ENCODE data around the gene NF1.
"Not testable (repeated sequence)": the region's sequence is repeated elsewhere in the genome, so short reads cannot be mapped to it uniquely, and the experiment has no call there.

Gene NF1

GRCh38 chr17:31327534-31328159, 232.9 kb downstream of the NF1 start:
- no peak overlapping the region for H3K9ac ChIP-seq (ENCODE audit: low read depth, low read length)
- H3K4me3 ChIP-seq (ENCODE audit: low read depth, low read length), result no peak overlapping the region
- H3K9me3 ChIP-seq (ENCODE audit: control insufficient read depth, insufficient read depth, low read length), result no peaks in the 10 kb centered on the region
- H3K4me1 ChIP-seq (ENCODE audit: control insufficient read depth, insufficient read depth, low read length), result no peaks in the 10 kb centered on the region
- H3K36me3 ChIP-seq (ENCODE audit: control insufficient read depth, insufficient read depth, low read length), result no peaks in the 10 kb centered on the region
- no peaks in the 10 kb centered on the region for H3K27me3 ChIP-seq (ENCODE audit: control insufficient read depth, insufficient read depth, low read length)

DNA sequence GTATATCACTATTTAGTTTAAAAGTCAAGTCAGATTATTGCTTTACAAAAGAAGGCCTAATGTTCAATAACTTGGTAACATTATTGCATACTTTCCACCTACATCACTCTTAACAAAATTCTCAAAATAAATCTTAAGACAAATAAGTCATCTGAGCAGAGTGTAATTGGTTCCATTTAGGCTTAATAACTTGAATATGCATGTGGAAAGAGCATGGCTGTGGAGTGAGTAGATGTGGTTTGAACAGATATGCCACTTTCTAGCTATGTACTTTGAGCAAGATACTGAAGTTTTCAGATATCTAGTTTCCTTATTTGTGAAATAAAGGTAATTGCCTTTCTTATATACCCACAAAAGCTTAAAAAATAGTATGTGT, 233.4 kb downstream of the NF1 start:
- Histone ChIP-seq H3K9ac (ENCODE audit: low read depth, low read length) (no peak overlapping the region), H3K27me3 (ENCODE audit: control insufficient read depth, insufficient read depth, low read length) (no peaks in the 10 kb centered on the region), H3K4me1 (ENCODE audit: control insufficient read depth, insufficient read depth, low read length) (no peaks in the 10 kb centered on the region), H3K9me3 (ENCODE audit: control insufficient read depth, insufficient read depth, low read length) (no peaks in the 10 kb centered on the region), H3K36me3 (ENCODE audit: control insufficient read depth, insufficient read depth, low read length) (no peaks in the 10 kb centered on the region), H3K4me3 (ENCODE audit: low read depth, low read length) (no peak overlapping the region)

DNA sequence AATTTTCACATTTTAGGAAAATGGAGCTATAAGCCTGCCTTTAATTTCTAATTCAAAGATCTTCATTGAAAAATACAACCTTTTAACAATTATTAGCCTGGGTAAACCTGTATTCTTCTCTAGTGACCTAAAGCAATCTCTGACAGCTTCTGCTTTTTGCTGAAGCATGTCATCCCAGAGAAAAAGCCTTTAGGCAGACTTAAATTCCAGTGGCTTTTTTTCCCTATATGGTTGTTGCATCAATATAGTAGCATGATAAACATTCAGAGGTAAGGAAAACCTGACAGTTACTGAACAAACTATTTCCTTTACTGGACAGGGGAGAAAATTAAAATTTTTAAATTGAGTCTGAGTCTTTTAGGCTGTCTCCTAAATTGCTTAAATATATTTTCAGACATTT, 234.4 kb downstream of the NF1 start:
- Histone ChIP-seq H3K9ac (ENCODE audit: low read depth, low read length) (no peak overlapping the region), H3K36me3 (ENCODE audit: control insufficient read depth, insufficient read depth, low read length) (no peaks in the 10 kb centered on the region), H3K9me3 (ENCODE audit: control insufficient read depth, insufficient read depth, low read length) (no peaks in the 10 kb centered on the region), H3K4me3 (ENCODE audit: low read depth, low read length) (no peak overlapping the region), H3K27me3 (ENCODE audit: control insufficient read depth, insufficient read depth, low read length) (no peaks in the 10 kb centered on the region), H3K4me1 (ENCODE audit: control insufficient read depth, insufficient read depth, low read length) (no peaks in the 10 kb centered on the region)

- Histone ChIP-seq H3K4me3 (ENCODE audit: low read depth, low read length) (no peak overlapping the region), H3K36me3 (ENCODE audit: control insufficient read depth, insufficient read depth, low read length) (no peaks in the 10 kb centered on the region), H3K4me1 (ENCODE audit: control insufficient read depth, insufficient read depth, low read length) (peaks cover 3% of the 10 kb centered on the region), H3K9ac (ENCODE audit: low read depth, low read length) (no peak overlapping the region), H3K27me3 (ENCODE audit: control insufficient read depth, insufficient read depth, low read length) (no peaks in the 10 kb centered on the region), H3K9me3 (ENCODE audit: control insufficient read depth, insufficient read depth, low read length) (no peaks in the 10 kb centered on the region)
Measured at GRCh38 chr17:31339906-31340661, 245.3 kb downstream of the NF1 start.

DNA sequence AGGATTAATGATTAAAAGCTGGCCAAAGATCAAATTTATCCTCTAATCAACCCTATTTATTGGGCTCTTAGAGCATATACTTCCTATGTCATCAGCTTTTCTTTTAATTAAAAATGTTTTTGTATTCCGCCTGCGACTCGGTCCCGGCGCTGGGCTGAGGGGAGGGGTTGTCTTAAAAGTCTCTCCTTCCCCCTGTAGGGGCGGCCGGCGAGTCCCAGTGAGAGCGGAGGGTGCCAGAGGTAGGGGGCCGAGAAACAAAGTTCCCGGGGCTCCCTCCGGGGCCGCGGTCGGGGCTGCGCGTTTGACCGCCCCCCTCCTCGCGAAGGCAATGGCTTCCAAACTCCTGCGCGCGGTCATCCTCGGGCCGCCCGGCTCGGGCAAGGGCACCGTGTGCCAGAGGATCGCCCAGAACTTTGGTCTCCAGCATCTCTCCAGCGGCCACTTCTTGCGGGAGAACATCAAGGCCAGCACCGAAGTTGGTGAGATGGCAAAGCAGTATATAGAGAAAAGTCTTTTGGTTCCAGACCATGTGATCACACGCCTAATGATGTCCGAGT, 250.5 kb downstream of the NF1 start:
- not testable (repeated sequence) for H3K4me3 ChIP-seq (ENCODE audit: low read depth, low read length); H3K9ac ChIP-seq (ENCODE audit: low read depth, low read length); H3K9me3 ChIP-seq (ENCODE audit: control insufficient read depth, insufficient read depth, low read length); H3K36me3 ChIP-seq (ENCODE audit: control insufficient read depth, insufficient read depth, low read length); H3K27me3 ChIP-seq (ENCODE audit: control insufficient read depth, insufficient read depth, low read length); H3K4me1 ChIP-seq (ENCODE audit: control insufficient read depth, insufficient read depth, low read length)

- Histone ChIP-seq H3K4me3 (ENCODE audit: low read depth, low read length) (no peak overlapping the region), H3K27me3 (ENCODE audit: control insufficient read depth, insufficient read depth, low read length) (no peaks in the 10 kb centered on the region), H3K4me1 (ENCODE audit: control insufficient read depth, insufficient read depth, low read length) (no peaks in the 10 kb centered on the region), H3K9me3 (ENCODE audit: control insufficient read depth, insufficient read depth, low read length) (no peaks in the 10 kb centered on the region), H3K36me3 (ENCODE audit: control insufficient read depth, insufficient read depth, low read length) (no peaks in the 10 kb centered on the region), H3K9ac (ENCODE audit: low read depth, low read length) (no peak overlapping the region)
Measured at GRCh38 chr17:31349454-31349853, 254.7 kb downstream of the NF1 start.

- H3K4me1 ChIP-seq (ENCODE audit: control insufficient read depth, insufficient read depth, low read length), result no peaks in the 10 kb centered on the region
- no peaks in the 10 kb centered on the region for H3K36me3 ChIP-seq (ENCODE audit: control insufficient read depth, insufficient read depth, low read length)
Measured at GRCh38 chr17:31355935-31356334, 261.2 kb downstream of the NF1 start.

DNA sequence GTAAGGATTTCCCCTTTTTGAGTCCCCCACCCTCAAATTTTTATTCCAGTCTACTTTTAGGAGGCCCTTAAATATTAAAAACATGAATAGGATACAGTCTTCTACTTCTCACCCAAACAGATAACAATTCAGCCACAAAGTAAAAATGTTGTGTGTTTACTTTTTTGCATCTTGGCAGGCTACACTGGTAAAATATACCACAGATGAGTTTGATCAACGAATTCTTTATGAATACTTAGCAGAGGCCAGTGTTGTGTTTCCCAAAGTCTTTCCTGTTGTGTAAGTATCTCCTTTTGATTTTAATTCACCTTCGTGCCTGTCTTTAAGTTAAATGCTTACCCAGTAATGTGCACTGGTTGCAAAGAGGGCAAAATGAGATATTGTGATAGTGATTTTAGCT, 262.3 kb downstream of the NF1 start:
- Histone ChIP-seq H3K9ac (ENCODE audit: low read depth, low read length) (no peak overlapping the region), H3K36me3 (ENCODE audit: control insufficient read depth, insufficient read depth, low read length) (no peaks in the 10 kb centered on the region), H3K27me3 (ENCODE audit: control insufficient read depth, insufficient read depth, low read length) (no peaks in the 10 kb centered on the region), H3K4me1 (ENCODE audit: control insufficient read depth, insufficient read depth, low read length) (no peaks in the 10 kb centered on the region), H3K9me3 (ENCODE audit: control insufficient read depth, insufficient read depth, low read length) (no peaks in the 10 kb centered on the region), H3K4me3 (ENCODE audit: low read depth, low read length) (no peak overlapping the region)

More at GRCh38 chr17:31355935-31356334, 261.2 kb downstream of the NF1 start:
- Histone ChIP-seq H3K27me3 (ENCODE audit: control insufficient read depth, insufficient read depth, low read length) (no peaks in the 10 kb centered on the region), H3K9me3 (ENCODE audit: control insufficient read depth, insufficient read depth, low read length) (no peaks in the 10 kb centered on the region), H3K4me3 (ENCODE audit: low read depth, low read length) (no peak overlapping the region), H3K9ac (ENCODE audit: low read depth, low read length) (no peak overlapping the region)

DNA sequence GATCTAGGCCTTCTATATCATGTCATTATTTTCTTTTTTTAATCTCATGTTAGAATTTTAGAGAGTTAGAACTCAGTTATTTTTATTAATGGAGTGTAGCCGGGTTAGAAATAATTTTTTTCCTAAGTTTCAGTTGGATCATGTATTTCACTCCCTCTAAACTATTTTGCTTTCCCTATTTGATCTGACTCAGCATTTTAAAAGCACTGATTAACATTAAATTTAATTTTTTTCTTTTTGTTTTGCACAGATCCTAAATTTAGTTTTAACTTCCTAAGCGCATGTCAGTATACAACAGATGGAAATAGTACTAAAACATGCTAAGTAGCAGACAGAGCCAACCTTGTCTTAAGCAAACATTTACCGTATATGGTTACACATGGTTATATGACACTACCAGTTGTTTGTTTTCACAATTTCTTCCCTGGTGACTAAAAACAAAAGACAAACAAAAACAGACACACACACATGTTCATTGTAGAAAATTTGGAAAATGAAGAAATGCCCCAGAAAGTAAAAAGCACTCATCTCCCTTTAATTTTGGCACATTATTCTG, 263.1 kb downstream of the NF1 start:
- Histone ChIP-seq H3K9me3 (ENCODE audit: control insufficient read depth, insufficient read depth, low read length) (no peaks in the 10 kb centered on the region), H3K36me3 (ENCODE audit: control insufficient read depth, insufficient read depth, low read length) (no peaks in the 10 kb centered on the region), H3K9ac (ENCODE audit: low read depth, low read length) (no peak overlapping the region), H3K4me3 (ENCODE audit: low read depth, low read length) (no peak overlapping the region), H3K27me3 (ENCODE audit: control insufficient read depth, insufficient read depth, low read length) (no peaks in the 10 kb centered on the region), H3K4me1 (ENCODE audit: control insufficient read depth, insufficient read depth, low read length) (no peaks in the 10 kb centered on the region)

- H3K4me3 ChIP-seq (ENCODE audit: low read depth, low read length), result no peak overlapping the region
- H3K9ac ChIP-seq (ENCODE audit: low read depth, low read length), result no peak overlapping the region
- no peaks in the 10 kb centered on the region for H3K9me3 ChIP-seq (ENCODE audit: control insufficient read depth, insufficient read depth, low read length)
- no peaks in the 10 kb centered on the region for H3K36me3 ChIP-seq (ENCODE audit: control insufficient read depth, insufficient read depth, low read length)
- no peaks in the 10 kb centered on the region for H3K4me1 ChIP-seq (ENCODE audit: control insufficient read depth, insufficient read depth, low read length)
- H3K27me3 ChIP-seq (ENCODE audit: control insufficient read depth, insufficient read depth, low read length), result no peaks in the 10 kb centered on the region
Measured at GRCh38 chr17:31364012-31364411, 269.2 kb downstream of the NF1 start.

GRCh38 chr17:31366088-31366487, 271.3 kb downstream of the NF1 start:
- Histone ChIP-seq H3K4me1 (ENCODE audit: control insufficient read depth, insufficient read depth, low read length) (no peaks in the 10 kb centered on the region), H3K4me3 (ENCODE audit: low read depth, low read length) (no peak overlapping the region), H3K27me3 (ENCODE audit: control insufficient read depth, insufficient read depth, low read length) (no peaks in the 10 kb centered on the region), H3K9ac (ENCODE audit: low read depth, low read length) (no peak overlapping the region), H3K36me3 (ENCODE audit: control insufficient read depth, insufficient read depth, low read length) (no peaks in the 10 kb centered on the region), H3K9me3 (ENCODE audit: control insufficient read depth, insufficient read depth, low read length) (no peaks in the 10 kb centered on the region)

DNA sequence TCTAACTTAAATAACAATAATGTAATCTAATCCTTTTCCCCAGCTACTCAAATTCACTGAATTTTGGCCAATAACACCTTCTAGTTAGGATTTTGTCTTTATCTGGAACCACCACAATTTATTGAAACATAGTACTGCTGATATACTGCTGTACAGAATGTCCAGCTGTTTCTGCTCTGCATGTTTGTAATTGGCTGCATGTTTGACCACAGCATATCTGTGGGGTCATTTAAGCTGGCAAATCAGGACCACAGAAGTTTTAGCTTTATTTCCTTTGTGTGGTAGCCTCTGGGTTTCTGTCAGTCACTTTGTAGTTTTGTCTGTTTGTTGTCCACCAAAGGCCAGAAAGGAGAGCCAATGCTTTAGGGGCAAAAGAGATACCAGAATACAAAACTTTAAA, 274.5 kb downstream of the NF1 start:
- Histone ChIP-seq H3K27me3 (ENCODE audit: control insufficient read depth, insufficient read depth, low read length) (no peaks in the 10 kb centered on the region), H3K9me3 (ENCODE audit: control insufficient read depth, insufficient read depth, low read length) (no peaks in the 10 kb centered on the region), H3K9ac (ENCODE audit: low read depth, low read length) (no peak overlapping the region), H3K4me1 (ENCODE audit: control insufficient read depth, insufficient read depth, low read length) (no peaks in the 10 kb centered on the region), H3K4me3 (ENCODE audit: low read depth, low read length) (no peak overlapping the region), H3K36me3 (ENCODE audit: control insufficient read depth, insufficient read depth, low read length) (no peaks in the 10 kb centered on the region)

Data from iPS-15b (cell line).